ENCODE results near the gene LENG8.
"Not testable (repeated sequence)": the region's sequence is repeated elsewhere in the genome, so short reads cannot be mapped to it uniquely, and the experiment has no call there.

DNA sequence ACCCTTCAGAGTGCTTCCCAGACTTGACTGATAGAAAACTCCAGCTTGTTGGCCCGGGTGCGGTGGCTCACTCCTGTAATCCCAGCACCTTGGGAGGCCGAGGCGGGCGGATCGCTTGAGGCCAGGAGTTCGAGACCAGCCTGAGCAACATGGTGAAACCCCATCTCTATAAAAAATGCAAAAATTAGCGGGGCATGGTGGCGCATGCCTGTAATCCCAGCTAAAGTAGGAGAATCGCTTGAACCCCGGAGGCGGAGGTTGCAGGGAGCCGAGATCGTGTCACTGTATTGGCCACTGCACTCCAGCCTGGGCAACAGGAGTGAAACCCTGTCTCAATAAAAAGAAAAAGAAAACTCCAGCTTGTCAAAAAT is 17.1 kb downstream of the LENG8 start:
- not testable (repeated sequence) for TF ChIP-seq POLR2A, CTCF (IDR thresholded peaks at IDR 0.05)

Measured in lower leg skin (tissue), 3 donors.